Endometrial microvascular endothelial cells (primary cell): ENCODE measurements around the gene USP8. TPM values are rescaled to one million over a fixed set of nuclear protein-coding genes. Genes with fewer than 3 reads are reported as not detected.
"Not testable (repeated sequence)": the region's sequence is repeated elsewhere in the genome, so short reads cannot be mapped to it uniquely, and the experiment has no call there.

Experiments
- in situ Hi-C: cut with HindIII; loops from 2 replicates; pipeline ENCODE4 v1.10.0; 2017; ENCODE audit warnings: low sequenced_read_pairs, low pct_unique_long_range_greater_than_20kb; ENCODE audit errors: inconsistent ontology term
- total RNA-seq: library from RNA; depleted of rRNA; stranded (reverse); fragments of >200 nt; gene quantifications from one replicate; pipeline ENCODE4 v1.2.3, GENCODE V29; 2015; ENCODE audit errors: inconsistent ontology term

Gene USP8
- total RNA-seq, 1 donor from 2014 or later, result 35.6 TPM

GRCh38 chr15:50432230-50432629, 8.0 kb downstream of the USP8 start:
- in situ Hi-C loops, result no loop called here

GRCh38 chr15:50435772-50436171, 11.6 kb downstream of the USP8 start:
- in situ Hi-C loops, result no loop called here

GRCh38 chr15:50438251-50438650, 14.0 kb downstream of the USP8 start:
- in situ Hi-C loops, result no loop called here

- in situ Hi-C loops, result no loop called here
Observed at GRCh38 chr15:50440932-50441331, 16.7 kb downstream of the USP8 start.

- in situ Hi-C loops, result no loop called here
Observed at GRCh38 chr15:50452927-50453326, 28.7 kb downstream of the USP8 start.

GRCh38 chr15:50458348-50459112, 34.3 kb downstream of the USP8 start:
- in situ Hi-C loops, result no loop called here

GRCh38 chr15:50463423-50464358, 39.5 kb downstream of the USP8 start:
- in situ Hi-C loops, result no loop called here

- in situ Hi-C loops, result no loop called here
Observed at GRCh38 chr15:50471072-50471471, 46.9 kb downstream of the USP8 start.

- in situ Hi-C loops, result no loop called here
Observed at GRCh38 chr15:50476143-50476542, 51.9 kb downstream of the USP8 start.

- in situ Hi-C loops, result no loop called here
Observed at GRCh38 chr15:50484781-50485180, 60.6 kb downstream of the USP8 start.

GRCh38 chr15:50485389-50485788, 61.2 kb downstream of the USP8 start:
- in situ Hi-C loops, result no loop called here

- in situ Hi-C loops, result no loop called here
Observed at GRCh38 chr15:50487287-50487686, 63.1 kb downstream of the USP8 start.

GRCh38 chr15:50493625-50494024, 69.4 kb downstream of the USP8 start:
- in situ Hi-C loops, result no loop called here

- in situ Hi-C loops, result not testable (repeated sequence)
Observed at GRCh38 chr15:50494547-50494946, 70.3 kb downstream of the USP8 start.

GRCh38 chr15:50496692-50497091, 72.5 kb downstream of the USP8 start:
- in situ Hi-C loops, result no loop called here

GRCh38 chr15:50500352-50500751, 76.1 kb downstream of the USP8 start:
- in situ Hi-C loops, result no loop called here

- in situ Hi-C loops, result no loop called here
Observed at GRCh38 chr15:50501815-50502214, 77.6 kb downstream of the USP8 start.

- in situ Hi-C loops, result no loop called here
Observed at GRCh38 chr15:50503144-50503543, 78.9 kb downstream of the USP8 start.

- in situ Hi-C loops, result not testable (repeated sequence)
Observed at GRCh38 chr15:50505656-50506055, 81.5 kb downstream of the USP8 start.

- in situ Hi-C loops, result no loop called here
Observed at GRCh38 chr15:50506121-50506520, 81.9 kb downstream of the USP8 start.
